ENCODE measurements around the gene SYT15.

- TF ChIP-seq, protein P1, sequence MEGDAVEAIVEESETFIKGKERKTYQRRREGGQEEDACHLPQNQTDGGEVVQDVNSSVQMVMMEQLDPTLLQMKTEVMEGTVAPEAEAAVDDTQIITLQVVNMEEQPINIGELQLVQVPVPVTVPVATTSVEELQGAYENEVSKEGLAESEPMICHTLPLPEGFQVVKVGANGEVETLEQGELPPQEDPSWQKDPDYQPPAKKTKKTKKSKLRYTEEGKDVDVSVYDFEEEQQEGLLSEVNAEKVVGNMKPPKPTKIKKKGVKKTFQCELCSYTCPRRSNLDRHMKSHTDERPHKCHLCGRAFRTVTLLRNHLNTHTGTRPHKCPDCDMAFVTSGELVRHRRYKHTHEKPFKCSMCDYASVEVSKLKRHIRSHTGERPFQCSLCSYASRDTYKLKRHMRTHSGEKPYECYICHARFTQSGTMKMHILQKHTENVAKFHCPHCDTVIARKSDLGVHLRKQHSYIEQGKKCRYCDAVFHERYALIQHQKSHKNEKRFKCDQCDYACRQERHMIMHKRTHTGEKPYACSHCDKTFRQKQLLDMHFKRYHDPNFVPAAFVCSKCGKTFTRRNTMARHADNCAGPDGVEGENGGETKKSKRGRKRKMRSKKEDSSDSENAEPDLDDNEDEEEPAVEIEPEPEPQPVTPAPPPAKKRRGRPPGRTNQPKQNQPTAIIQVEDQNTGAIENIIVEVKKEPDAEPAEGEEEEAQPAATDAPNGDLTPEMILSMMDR (conservative IDR thresholded peaks at IDR 0.05), result no peak
- TF ChIP-seq ZFX (IDR thresholded peaks at IDR 0.05), result no peak
Observed at GRCh38 chr10:46556515-46557318, 22.2 kb upstream of the SYT15 start, which contains the start of gene GPRIN2.
